22Rv1 (cell line): Measurements from ENCODE around the gene SCN7A.

Experiments
- CTCF ChIP-seq: fragments of 450-650 bp; IDR thresholded peaks from 2 replicates; pipeline ENCODE4 v1.5.1; 2017; ENCODE audit warnings: mild to moderate bottlenecking
- ZFX ChIP-seq: fragments of 450-650 bp; IDR thresholded peaks from 2 replicates; pipeline ENCODE4 v1.6.1; 2017; ENCODE audit warnings: antibody characterized with exemption, borderline replicate concordance

DNA sequence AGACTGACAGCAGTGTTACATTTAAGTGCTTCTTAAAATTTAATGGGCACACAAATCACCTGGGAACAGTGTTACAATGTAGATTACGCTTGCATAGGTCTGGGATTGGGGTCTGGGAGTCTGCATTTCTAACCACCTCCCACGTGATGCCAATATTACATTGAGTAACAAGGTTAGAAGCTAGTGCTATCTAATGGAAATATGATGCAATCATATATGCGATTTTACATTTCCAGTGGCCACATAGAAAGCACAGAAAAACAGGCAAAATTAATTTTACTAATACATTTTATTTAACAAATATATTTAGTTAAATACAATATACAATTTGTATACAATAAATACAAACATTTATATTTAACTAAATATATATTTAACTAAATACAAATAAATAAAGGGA lies 53.7 kb downstream of the SCN7A start:
- TF ChIP-seq CTCF (no peak), ZFX (no peak)
